T-helper 17 cell (primary cell): ENCODE data around the gene TRIM5. TPM values are rescaled to one million over a fixed set of nuclear protein-coding genes. Genes with fewer than 3 reads are reported as not detected.
"Not testable (repeated sequence)": the region's sequence is repeated elsewhere in the genome, so short reads cannot be mapped to it uniquely, and the experiment has no call there.

Experiments
- ATAC-seq: fragments of 150-1000 bp; cut with Tn5 transposase; 2 replicates; pipeline ENCODE4 v1.10.0; 2021; ENCODE audit warnings: mild to moderate bottlenecking, moderate library complexity
- DNase-seq, 3 donors: peaks; one replicate each; pipeline versions ENCODE4 v3.0.0 to v3.0.0-alpha.2; 2020 to 2021
- H3K9me3 ChIP-seq: one replicate; pipeline ENCODE4 v1.7.0; 2013; ENCODE audit warnings: low read length, mild to moderate bottlenecking; ENCODE audit not compliant: control insufficient read depth, poor library complexity, severe bottlenecking
- H3K27ac Mint-ChIP-seq: one replicate; pipeline ENCODE4 v1.8.0; 2022; ENCODE audit warnings: mild to moderate bottlenecking, moderate library complexity, mixed read lengths
- H3K27me3 Mint-ChIP-seq: one replicate; pipeline ENCODE4 v1.8.0; 2022; ENCODE audit warnings: mixed read lengths
- H3K36me3 Mint-ChIP-seq: one replicate; pipeline ENCODE4 v1.8.0; 2022; ENCODE audit warnings: low read depth, mixed read lengths
- H3K4me1 Mint-ChIP-seq: one replicate; pipeline ENCODE4 v1.8.0; 2022; ENCODE audit warnings: mild to moderate bottlenecking, mixed read lengths
- H3K4me3 Mint-ChIP-seq: one replicate; pipeline ENCODE4 v1.8.0; 2022; ENCODE audit warnings: mild to moderate bottlenecking, moderate library complexity, mixed read lengths
- total RNA-seq, 4 donors: library from RNA in 2 of 4; stranded (reverse) in 2 of 4; gene quantifications; one replicate each; pipeline ENCODE4 v1.2.3 and lab custom pipeline; 2022 to 2026

TRIM5 gene
- total RNA-seq (10 to 100 TPM in 1 of 2 donors, 1 to 10 TPM in 1; 9.9 to 10.4 TPM), total RNA-seq (lab: John Stamatoyannopoulos, UW) (11.2 to 27.7 reads per million in 2 donors)

- DNase-seq (peak; percentile 52 to 61 (median 53)), ATAC-seq (peak; percentile 87)
- H3K27me3 Mint-ChIP-seq = no peaks in the 10 kb centered on the region
- peak within 1 kb of the TSS; percentile 97 for H3K27ac Mint-ChIP-seq
- no peaks in the 10 kb centered on the region for H3K36me3 Mint-ChIP-seq
- peaks cover 40% of the 10 kb centered on the region for H3K4me1 Mint-ChIP-seq
- H3K4me3 Mint-ChIP-seq = peak within 1 kb of the TSS; percentile 97
- no peaks in the 10 kb centered on the region for H3K9me3 ChIP-seq
Measured at GRCh38 chr11:5684646-5685362, at the start of gene TRIM5. Gene TRIM5 (minus strand): TSS chr11:5685074. CDS start chr11:5680177, 4,897 bp downstream.

- no peaks in the 10 kb centered on the region for H3K9me3 ChIP-seq
- ATAC-seq (no peak), DNase-seq (no peak)
- peaks cover 7% of the 10 kb centered on the region for H3K27me3 Mint-ChIP-seq
- no peak overlapping the region for H3K27ac Mint-ChIP-seq
- H3K4me1 Mint-ChIP-seq = peaks cover 2% of the 10 kb centered on the region
- peaks cover 2% of the 10 kb centered on the region for H3K36me3 Mint-ChIP-seq
- no peak overlapping the region for H3K4me3 Mint-ChIP-seq
Measured at GRCh38 chr11:5727691-5728090, 42.8 kb upstream of the TRIM5 start.

GRCh38 chr11:5726351-5726750 lies 41.5 kb upstream of the TRIM5 start:
- Mint-ChIP-seq H3K4me1 (peaks cover 2% of the 10 kb centered on the region), H3K27ac (no peak overlapping the region), H3K27me3 (peaks cover 7% of the 10 kb centered on the region), H3K36me3 (peaks cover 2% of the 10 kb centered on the region), H3K4me3 (no peak overlapping the region)
- DNase-seq (no peak), ATAC-seq (no peak)
- no peaks in the 10 kb centered on the region for H3K9me3 ChIP-seq

- no peaks in the 10 kb centered on the region for H3K9me3 ChIP-seq
- H3K27ac Mint-ChIP-seq = no peak overlapping the region
- no peaks in the 10 kb centered on the region for H3K4me1 Mint-ChIP-seq
- DNase-seq (no peak), ATAC-seq (no peak)
- H3K36me3 Mint-ChIP-seq = peaks cover 2% of the 10 kb centered on the region
- H3K4me3 Mint-ChIP-seq = no peak overlapping the region
- H3K27me3 Mint-ChIP-seq = no peaks in the 10 kb centered on the region
Measured at GRCh38 chr11:5722622-5723021, 37.7 kb upstream of the TRIM5 start.

- DNase-seq = no peak
- ATAC-seq = no peak
- H3K9me3 ChIP-seq = no peaks in the 10 kb centered on the region
- Mint-ChIP-seq H3K27me3 (no peaks in the 10 kb centered on the region), H3K4me3 (no peak overlapping the region), H3K4me1 (no peaks in the 10 kb centered on the region), H3K27ac (no peak overlapping the region), H3K36me3 (peaks cover 2% of the 10 kb centered on the region)
Measured at GRCh38 chr11:5719703-5720495, 35.0 kb upstream of the TRIM5 start.

- not testable (repeated sequence) for H3K27me3 Mint-ChIP-seq, H3K27ac Mint-ChIP-seq, H3K4me1 Mint-ChIP-seq, H3K36me3 Mint-ChIP-seq, H3K9me3 ChIP-seq, H3K4me3 Mint-ChIP-seq, DNase-seq, ATAC-seq
Measured at GRCh38 chr11:5716518-5716917, 31.6 kb upstream of the TRIM5 start.

GRCh38 chr11:5713695-5714094 lies 28.8 kb upstream of the TRIM5 start:
- ATAC-seq = no peak
- no peaks in the 10 kb centered on the region for H3K9me3 ChIP-seq
- DNase-seq = no peak
- peaks cover 8% of the 10 kb centered on the region for H3K4me1 Mint-ChIP-seq
- no peak overlapping the region for H3K4me3 Mint-ChIP-seq
- no peaks in the 10 kb centered on the region for H3K27me3 Mint-ChIP-seq
- no peak overlapping the region for H3K27ac Mint-ChIP-seq
- H3K36me3 Mint-ChIP-seq = peaks cover 6% of the 10 kb centered on the region

GRCh38 chr11:5712507-5712906 lies 27.6 kb upstream of the TRIM5 start:
- ATAC-seq (peak; percentile 35), DNase-seq (no peak)
- H3K27ac Mint-ChIP-seq = no peak overlapping the region

GRCh38 chr11:5705688-5706087 lies 20.8 kb upstream of the TRIM5 start:
- Mint-ChIP-seq H3K4me1 (peaks cover 27% of the 10 kb centered on the region), H3K27me3 (no peaks in the 10 kb centered on the region), H3K27ac (peak overlapping the region; percentile 88), H3K36me3 (peaks cover 16% of the 10 kb centered on the region), H3K4me3 (no peak overlapping the region)
- ATAC-seq = no peak
- no peaks in the 10 kb centered on the region for H3K9me3 ChIP-seq
- no peak for DNase-seq

More at GRCh38 chr11:5712507-5712906, 27.6 kb upstream of the TRIM5 start:
- no peaks in the 10 kb centered on the region for H3K9me3 ChIP-seq
- Mint-ChIP-seq H3K4me3 (no peak overlapping the region), H3K4me1 (peaks cover 11% of the 10 kb centered on the region), H3K36me3 (peaks cover 12% of the 10 kb centered on the region), H3K27me3 (no peaks in the 10 kb centered on the region)

- no peaks in the 10 kb centered on the region for H3K9me3 ChIP-seq
- DNase-seq (no peak), ATAC-seq (no peak)
- Mint-ChIP-seq H3K27me3 (no peaks in the 10 kb centered on the region), H3K36me3 (peaks cover 10% of the 10 kb centered on the region), H3K27ac (peak overlapping the region; percentile 88), H3K4me3 (no peak overlapping the region), H3K4me1 (peaks cover 27% of the 10 kb centered on the region)
Measured at GRCh38 chr11:5703741-5704536, 19.1 kb upstream of the TRIM5 start.

- no peak overlapping the region for H3K27ac Mint-ChIP-seq
Measured at GRCh38 chr11:5701055-5701577, 16.2 kb upstream of the TRIM5 start.

GRCh38 chr11:5700421-5701054 lies 15.7 kb upstream of the TRIM5 start:
- Mint-ChIP-seq H3K4me3 (no peak overlapping the region), H3K27me3 (no peaks in the 10 kb centered on the region)
- no peak for ATAC-seq

More at GRCh38 chr11:5701055-5701577, 16.2 kb upstream of the TRIM5 start:
- Mint-ChIP-seq H3K36me3 (peaks cover 7% of the 10 kb centered on the region), H3K27me3 (no peaks in the 10 kb centered on the region), H3K4me1 (peaks cover 34% of the 10 kb centered on the region), H3K4me3 (no peak overlapping the region)
- H3K9me3 ChIP-seq = no peaks in the 10 kb centered on the region
- DNase-seq (no peak), ATAC-seq (no peak)

More at GRCh38 chr11:5700421-5701054, 15.7 kb upstream of the TRIM5 start:
- no peaks in the 10 kb centered on the region for H3K9me3 ChIP-seq
- Mint-ChIP-seq H3K36me3 (peaks cover 9% of the 10 kb centered on the region), H3K27ac (no peak overlapping the region), H3K4me1 (peaks cover 38% of the 10 kb centered on the region)
- DNase-seq = no peak
